Measurements from ENCODE around the gene PLAC8. TPM values are rescaled to one million over a fixed set of nuclear protein-coding genes. Genes with fewer than 3 reads are reported as not detected.
"Not testable (repeated sequence)": the region's sequence is repeated elsewhere in the genome, so short reads cannot be mapped to it uniquely, and the experiment has no call there.

Gene PLAC8
- total RNA-seq, 6 donors from 2014 or later = 28.3 to 184 (median 81.2) TPM

- Histone ChIP-seq H3K4me1 (no peaks in the 10 kb centered on the region), H3K9me3 (no peaks in the 10 kb centered on the region), H3K4me3 (no peak overlapping the region), H3K27ac (no peak overlapping the region), H3K36me3 (peaks cover 8 to 75% (median 27%) of the 10 kb centered on the region in 4 donors), H3K27me3 (no peaks in the 10 kb centered on the region)
- WGBS, 2 donors = 95 to 100% methylated on average over 1 of the region's 1 CpG
- DNase-seq = no peak
- no peak for ATAC-seq (ENCODE audit: low FRiP score in 2 of 2)
- TF ChIP-seq POLR2AphosphoS5 (IDR thresholded peaks at IDR 0.05) (no peak), POLR2A (IDR thresholded peaks at IDR 0.05) (no peak), EP300 (IDR thresholded peaks at IDR 0.05) (no peak)
- TF ChIP-seq, protein P1, sequence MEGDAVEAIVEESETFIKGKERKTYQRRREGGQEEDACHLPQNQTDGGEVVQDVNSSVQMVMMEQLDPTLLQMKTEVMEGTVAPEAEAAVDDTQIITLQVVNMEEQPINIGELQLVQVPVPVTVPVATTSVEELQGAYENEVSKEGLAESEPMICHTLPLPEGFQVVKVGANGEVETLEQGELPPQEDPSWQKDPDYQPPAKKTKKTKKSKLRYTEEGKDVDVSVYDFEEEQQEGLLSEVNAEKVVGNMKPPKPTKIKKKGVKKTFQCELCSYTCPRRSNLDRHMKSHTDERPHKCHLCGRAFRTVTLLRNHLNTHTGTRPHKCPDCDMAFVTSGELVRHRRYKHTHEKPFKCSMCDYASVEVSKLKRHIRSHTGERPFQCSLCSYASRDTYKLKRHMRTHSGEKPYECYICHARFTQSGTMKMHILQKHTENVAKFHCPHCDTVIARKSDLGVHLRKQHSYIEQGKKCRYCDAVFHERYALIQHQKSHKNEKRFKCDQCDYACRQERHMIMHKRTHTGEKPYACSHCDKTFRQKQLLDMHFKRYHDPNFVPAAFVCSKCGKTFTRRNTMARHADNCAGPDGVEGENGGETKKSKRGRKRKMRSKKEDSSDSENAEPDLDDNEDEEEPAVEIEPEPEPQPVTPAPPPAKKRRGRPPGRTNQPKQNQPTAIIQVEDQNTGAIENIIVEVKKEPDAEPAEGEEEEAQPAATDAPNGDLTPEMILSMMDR (IDR thresholded peaks at IDR 0.05) = no peak
Observed at GRCh38 chr4:83071116-83071515, 43.4 kb downstream of the PLAC8 start.

DNA sequence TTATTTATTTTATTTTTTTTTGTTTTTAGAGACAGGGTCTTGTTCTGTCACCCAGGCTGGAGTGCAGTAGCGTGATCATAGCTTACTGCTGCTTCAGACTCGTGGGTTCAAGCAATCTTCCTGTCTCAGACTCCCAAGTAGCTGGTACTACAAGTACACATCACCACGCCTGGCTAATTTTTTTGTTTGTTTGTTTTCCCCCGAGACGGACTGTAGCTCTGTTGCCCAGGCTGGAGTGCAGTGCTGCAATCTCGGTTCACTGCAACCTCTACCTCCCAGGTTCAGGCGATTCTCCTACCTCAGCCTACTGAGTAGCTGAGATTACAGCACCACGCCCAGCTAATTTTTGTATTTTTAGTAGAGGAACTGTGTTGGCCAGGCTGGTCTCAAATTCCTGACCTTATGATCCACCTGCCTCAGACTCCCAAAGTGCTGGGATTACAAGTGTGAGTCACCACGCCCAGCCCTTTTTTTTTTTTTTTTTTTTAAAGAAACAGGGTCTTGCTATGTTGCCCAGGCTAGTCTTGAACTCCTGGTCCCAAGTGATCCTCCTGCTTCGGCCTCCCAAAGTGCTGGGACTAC, 47.4 kb downstream of the PLAC8 start:
- no peaks in the 10 kb centered on the region for H3K9me3 ChIP-seq
- H3K4me3 ChIP-seq = no peak overlapping the region
- H3K27ac ChIP-seq = no peak overlapping the region
- no peaks in the 10 kb centered on the region for H3K27me3 ChIP-seq
- ATAC-seq (ENCODE audit: low FRiP score in 2 of 2) (no peak), DNase-seq (no peak)
- TF ChIP-seq POLR2AphosphoS5 (IDR thresholded peaks at IDR 0.05) (no peak), EP300 (IDR thresholded peaks at IDR 0.05) (no peak), POLR2A (IDR thresholded peaks at IDR 0.05) (no peak)
- TF ChIP-seq, protein P1 (IDR thresholded peaks at IDR 0.05) = no peak
- 89 to 90% methylated on average over 10 of the region's 10 CpGs for WGBS, 2 donors
- H3K4me1 ChIP-seq = no peaks in the 10 kb centered on the region
- peaks cover 17 to 93% (median 38%) of the 10 kb centered on the region in 4 donors for H3K36me3 ChIP-seq

DNA sequence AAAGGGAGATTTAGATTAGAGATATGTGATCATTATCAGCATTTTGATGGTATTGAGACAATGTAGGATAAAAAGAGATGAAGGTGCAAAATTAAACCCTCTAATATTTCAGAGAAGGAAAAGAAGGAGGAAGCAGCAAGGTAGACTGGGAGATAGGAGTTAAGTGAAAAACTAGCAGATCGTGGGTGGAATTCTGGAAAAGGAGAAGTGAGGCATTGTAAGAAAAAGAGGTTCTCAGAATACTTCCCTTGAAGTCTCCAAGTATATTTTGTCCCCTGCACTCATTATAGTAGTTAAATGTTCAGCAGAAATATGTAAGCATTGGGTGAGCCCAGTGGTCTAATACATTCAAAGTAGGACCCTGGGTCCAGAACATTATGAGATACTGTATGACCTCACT, 49.3 kb downstream of the PLAC8 start:
- no peak for TF ChIP-seq POLR2AphosphoS5 (IDR thresholded peaks at IDR 0.05)
- TF ChIP-seq POLR2A (IDR thresholded peaks at IDR 0.05) = no peak
- no peak for TF ChIP-seq EP300 (IDR thresholded peaks at IDR 0.05)
- TF ChIP-seq, protein P1 (IDR thresholded peaks at IDR 0.05) = no peak
- ATAC-seq (ENCODE audit: low FRiP score in 2 of 2) (no peak), DNase-seq (no peak)
- Histone ChIP-seq H3K27ac (no peak overlapping the region), H3K4me3 (no peak overlapping the region), H3K4me1 (no peaks in the 10 kb centered on the region), H3K36me3 (peaks cover 17 to 90% (median 37%) of the 10 kb centered on the region in 4 donors), H3K9me3 (no peaks in the 10 kb centered on the region), H3K27me3 (no peaks in the 10 kb centered on the region)
- WGBS, 2 donors = 70 to 83% methylated on average over 1 of the region's 1 CpG

DNA sequence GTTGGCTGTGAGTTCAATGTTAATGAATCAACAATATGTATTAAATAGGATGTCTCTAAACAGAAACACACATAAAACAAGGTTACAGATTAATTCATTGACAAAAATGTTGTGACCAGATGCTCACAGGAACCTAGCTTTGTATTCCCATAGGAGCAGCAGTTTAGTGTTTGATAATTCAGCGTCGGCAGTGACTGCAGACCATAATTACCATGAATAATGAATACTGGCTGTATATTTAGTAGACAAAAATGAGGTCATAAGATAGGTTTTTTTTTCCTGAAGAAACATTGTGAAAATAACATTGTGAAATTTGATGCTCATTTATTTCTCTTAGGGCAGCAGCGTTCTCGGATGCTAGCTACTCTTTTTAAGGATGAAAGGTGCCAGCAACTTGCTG, 51.8 kb downstream of the PLAC8 start:
- Histone ChIP-seq H3K9me3 (no peaks in the 10 kb centered on the region), H3K36me3 (peaks cover 20 to 87% (median 38%) of the 10 kb centered on the region in 4 donors), H3K27me3 (no peaks in the 10 kb centered on the region), H3K4me1 (no peaks in the 10 kb centered on the region), H3K4me3 (no peak overlapping the region), H3K27ac (no peak overlapping the region)
- no peak for DNase-seq
- ATAC-seq (ENCODE audit: low FRiP score in 2 of 2) = no peak
- WGBS, 2 donors = 91 to 93% methylated on average over 4 of the region's 4 CpGs
- TF ChIP-seq, protein P1 (IDR thresholded peaks at IDR 0.05) = no peak
- TF ChIP-seq POLR2A (IDR thresholded peaks at IDR 0.05) (no peak), EP300 (IDR thresholded peaks at IDR 0.05) (no peak), POLR2AphosphoS5 (IDR thresholded peaks at IDR 0.05) (no peak)

GRCh38 chr4:83054928-83055327, 59.6 kb downstream of the PLAC8 start:
- Histone ChIP-seq H3K27ac (no peak overlapping the region), H3K4me1 (no peaks in the 10 kb centered on the region), H3K27me3 (no peaks in the 10 kb centered on the region), H3K36me3 (peaks cover 19 to 68% (median 25%) of the 10 kb centered on the region in 4 donors), H3K4me3 (no peak overlapping the region), H3K9me3 (no peaks in the 10 kb centered on the region)
- DNase-seq (no peak), ATAC-seq (ENCODE audit: low FRiP score in 2 of 2) (no peak)
- TF ChIP-seq POLR2A (IDR thresholded peaks at IDR 0.05) (no peak), EP300 (IDR thresholded peaks at IDR 0.05) (no peak), POLR2AphosphoS5 (IDR thresholded peaks at IDR 0.05) (no peak)
- TF ChIP-seq, protein P1 (IDR thresholded peaks at IDR 0.05) = peak in 2 of 6 experiments; percentile 15

DNA sequence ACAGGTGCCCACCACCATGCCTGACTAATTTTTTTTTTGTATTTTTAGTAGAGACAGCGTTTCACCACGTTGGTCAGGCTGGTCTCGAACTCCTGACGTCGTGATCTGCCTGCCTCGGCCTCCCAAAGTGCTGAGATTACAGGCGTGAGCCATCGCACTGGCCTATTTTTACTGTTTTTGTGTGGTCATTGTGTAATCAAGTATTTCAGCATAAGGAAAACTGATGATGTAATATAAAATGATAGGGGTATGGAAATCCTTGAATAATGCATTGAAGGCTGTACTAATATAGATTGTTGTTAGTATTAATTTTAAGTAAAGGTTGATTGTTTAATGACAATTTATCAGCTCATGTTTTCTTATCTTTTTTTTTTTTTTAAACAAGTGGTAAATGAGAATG, 65.7 kb downstream of the PLAC8 start:
- WGBS, 2 donors = 82 to 84% methylated on average over 8 of the region's 8 CpGs
- H3K4me3 ChIP-seq; H3K9me3 ChIP-seq; ATAC-seq (ENCODE audit: low FRiP score in 2 of 2); H3K4me1 ChIP-seq; H3K27ac ChIP-seq; H3K27me3 ChIP-seq; DNase-seq: not testable (repeated sequence)
- peaks cover 4 to 46% (median 20%) of the 10 kb centered on the region in 4 donors for H3K36me3 ChIP-seq

Data from upper lobe of left lung (tissue), 6 donors.